Stimulated activated CD4-positive, alpha-beta T cell treated with anti-CD3 and anti-CD28 coated beads, Interleukin-2, amount 100 ng/mL, for 48 hours (primary cell): ENCODE results near the gene WIZ.
"Not testable (repeated sequence)": the region's sequence is repeated elsewhere in the genome, so short reads cannot be mapped to it uniquely, and the experiment has no call there.

Source experiments
- DNase-seq, 2 donors: peaks; one replicate each; pipeline ENCODE4 v3.0.0-alpha.2; 2020

WIZ gene

GRCh38 chr19:15401397-15401710, 48.4 kb downstream of the WIZ start:
- DNase-seq, result no peak

- no peak for DNase-seq
Measured at GRCh38 chr19:15400521-15401396, 49.0 kb downstream of the WIZ start.

GRCh38 chr19:15399635-15400034, 50.1 kb downstream of the WIZ start:
- DNase-seq, result no peak

GRCh38 chr19:15399234-15399515, 50.6 kb downstream of the WIZ start:
- DNase-seq, result no peak

GRCh38 chr19:15398501-15399233, 51.1 kb downstream of the WIZ start:
- no peak for DNase-seq

GRCh38 chr19:15397782-15398181, 52.0 kb downstream of the WIZ start:
- no peak for DNase-seq

GRCh38 chr19:15397236-15397635, 52.5 kb downstream of the WIZ start:
- no peak for DNase-seq

GRCh38 chr19:15396436-15396835, 53.3 kb downstream of the WIZ start:
- DNase-seq, result no peak

GRCh38 chr19:15395251-15395650, 54.5 kb downstream of the WIZ start:
- not testable (repeated sequence) for DNase-seq

GRCh38 chr19:15394426-15394825, 55.3 kb downstream of the WIZ start:
- DNase-seq, result no peak

GRCh38 chr19:15393963-15394362, 55.8 kb downstream of the WIZ start:
- no peak for DNase-seq

- no peak for DNase-seq
Measured at GRCh38 chr19:15390814-15391213, 58.9 kb downstream of the WIZ start.

- no peak for DNase-seq
Measured at GRCh38 chr19:15381864-15382263, 67.9 kb downstream of the WIZ start.

- DNase-seq, result no peak
Measured at GRCh38 chr19:15381429-15381828, 68.3 kb downstream of the WIZ start.

- DNase-seq, result peak; percentile 33 to 45
Measured at GRCh38 chr19:15379999-15380647, 69.6 kb downstream of the WIZ start.

- DNase-seq, result peak; percentile 94 to 98
Measured at GRCh38 chr19:15379083-15379998, 70.4 kb downstream of the WIZ start, which contains the start of gene AKAP8. TSS of gene AKAP8 (minus strand) at chr19:15379787. CDS start at chr19:15379731, 56 bp downstream.

- DNase-seq, result peak; percentile 29 to 43
Measured at GRCh38 chr19:15378534-15379082, 71.1 kb downstream of the WIZ start.

GRCh38 chr19:15374796-15375440, 74.8 kb downstream of the WIZ start:
- DNase-seq, result no peak

GRCh38 chr19:15374105-15374651, 75.6 kb downstream of the WIZ start:
- DNase-seq, result no peak

GRCh38 chr19:15373644-15374043, 76.1 kb downstream of the WIZ start:
- DNase-seq, result no peak

- no peak for DNase-seq
Measured at GRCh38 chr19:15372891-15373301, 76.9 kb downstream of the WIZ start.

GRCh38 chr19:15372470-15372869, 77.3 kb downstream of the WIZ start:
- DNase-seq, result peak in 1 of 2 donors; percentile 17
